Measurements from ENCODE around the gene SRPRA.

DNA sequence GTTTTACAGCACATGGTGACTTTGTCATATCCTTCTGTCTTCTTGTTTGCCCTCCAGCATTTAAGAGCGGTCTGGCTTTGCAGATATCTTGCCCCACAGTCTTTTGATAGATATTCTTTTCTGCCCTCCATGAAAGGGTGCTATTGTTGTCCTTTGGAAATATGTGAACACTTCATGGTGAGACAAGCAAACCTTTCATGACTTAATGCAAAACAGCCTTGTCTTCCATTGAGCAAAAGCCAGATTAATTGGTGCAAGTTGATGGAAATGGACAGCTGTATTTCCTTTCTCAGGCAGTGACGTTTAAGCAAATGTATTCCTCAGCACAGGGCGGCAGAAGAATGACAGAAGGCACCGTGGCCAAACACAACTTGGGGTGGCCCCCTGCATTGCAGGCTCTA is 39.6 kb upstream of the SRPRA start:
- TF ChIP-seq POLR2AphosphoS5 (IDR thresholded peaks at IDR 0.05; ENCODE audit: low read depth, low read length) (no peak), TAF1 (IDR thresholded peaks at IDR 0.05; ENCODE audit: low read depth, low read length) (no peak)
